SK-N-SH treated with all-trans-retinoic acid at 6 μM for 48 hours (cell line): Measurements from ENCODE around the gene CPXM2.

Source experiments
- ATAC-seq: fragments of 200-7000 bp; cut with Tn5 transposase; 3 replicates; pipeline ENCODE4 v1.9.1; 2020; ENCODE audit warnings: mild to moderate bottlenecking, moderate library complexity
- ARNTL ChIP-seq: fragments of 450-650 bp; formaldehyde crosslinking; IDR thresholded peaks from 2 replicates; pipeline ENCODE4 v1.5.0; 2020; ENCODE audit warnings: low read depth, mild to moderate bottlenecking, moderate library complexity, borderline replicate concordance
- BACH2 ChIP-seq: fragments of 250-450 bp; sonication (Bioruptor Pico); IDR thresholded peaks from 2 replicates; pipeline ENCODE4 v1.9.0; 2021; ENCODE audit warnings: mild to moderate bottlenecking, borderline replicate concordance
- CSDC2 ChIP-seq: fragments of 250-450 bp; sonication (Bioruptor Pico); IDR thresholded peaks from 2 replicates; pipeline ENCODE4 v1.5.0; 2020; ENCODE audit warnings: mild to moderate bottlenecking, moderate library complexity
- ESRRG ChIP-seq: fragments of 250-450 bp; sonication (Bioruptor Pico); IDR thresholded peaks from 2 replicates; pipeline ENCODE4 v1.6.1; 2021; ENCODE audit warnings: mild to moderate bottlenecking
- GLIS3 ChIP-seq: fragments of 250-450 bp; sonication (Bioruptor Pico); IDR thresholded peaks from 2 replicates; pipeline ENCODE4 v1.5.0; 2020; ENCODE audit warnings: mild to moderate bottlenecking, moderate library complexity
- ISL1 ChIP-seq: fragments of 250-450 bp; sonication (Bioruptor Pico); IDR thresholded peaks from 2 replicates; pipeline ENCODE4 v2.1.2; 2022; ENCODE audit warnings: mild to moderate bottlenecking, moderate library complexity
- OSR1 ChIP-seq: fragments of 250-450 bp; sonication (Bioruptor Pico); IDR thresholded peaks from 2 replicates; pipeline ENCODE4 v1.8.0; 2022; ENCODE audit warnings: moderate library complexity, mild to moderate bottlenecking, inconsistent platforms
- PPARA ChIP-seq: fragments of 250-450 bp; sonication (Bioruptor Pico); IDR thresholded peaks from 2 replicates; pipeline ENCODE4 v1.5.0; 2020; ENCODE audit warnings: mild to moderate bottlenecking, borderline replicate concordance
- RARB ChIP-seq: fragments of 250-450 bp; sonication (Bioruptor Pico); IDR thresholded peaks from 2 replicates; pipeline ENCODE4 v1.8.0; 2021; ENCODE audit warnings: mild to moderate bottlenecking, moderate library complexity
- SNAI2 ChIP-seq: fragments of 250-450 bp; sonication (Bioruptor Pico); IDR thresholded peaks from 2 replicates; pipeline ENCODE4 v1.5.0; 2020; ENCODE audit warnings: mild to moderate bottlenecking, moderate library complexity
- TCF4 ChIP-seq: fragments of 250-450 bp; sonication (Bioruptor Pico); IDR thresholded peaks from 2 replicates; pipeline ENCODE4 v1.8.0; 2021; ENCODE audit warnings: mild to moderate bottlenecking, moderate library complexity, borderline replicate concordance
- TOX ChIP-seq: fragments of 250-450 bp; sonication (Bioruptor Pico); IDR thresholded peaks from 2 replicates; pipeline ENCODE4 v1.8.0; 2021; ENCODE audit warnings: mild to moderate bottlenecking, moderate library complexity, borderline replicate concordance
- ZC3H10 ChIP-seq: fragments of 250-450 bp; sonication (Bioruptor Pico); IDR thresholded peaks from 2 replicates; pipeline ENCODE4 v1.5.1; 2021; ENCODE audit warnings: mild to moderate bottlenecking, moderate library complexity
- ZFP3 ChIP-seq: fragments of 250-450 bp; sonication (Bioruptor Pico); IDR thresholded peaks from 2 replicates; pipeline ENCODE4 v1.5.0; 2020; ENCODE audit warnings: mild to moderate bottlenecking, moderate library complexity
- ZNF565 ChIP-seq: fragments of 450-650 bp; formaldehyde crosslinking; conservative IDR thresholded peaks from 2 replicates; pipeline ENCODE4 v1.5.0; 2020; ENCODE audit warnings: low read depth, mild to moderate bottlenecking, moderate library complexity
- ZNF70 ChIP-seq: fragments of 450-650 bp; formaldehyde crosslinking; IDR thresholded peaks from 2 replicates; pipeline ENCODE4 v1.5.0; 2020; ENCODE audit warnings: mild to moderate bottlenecking, moderate library complexity
- ZNF8 ChIP-seq: fragments of 450-650 bp; formaldehyde crosslinking; IDR thresholded peaks from 2 replicates; pipeline ENCODE4 v1.5.0; 2020; ENCODE audit warnings: mild to moderate bottlenecking, moderate library complexity
- TF ChIP-seq, protein P1 (sequence below): fragments of 250-450 bp; sonication (Bioruptor Pico); IDR thresholded peaks from 2 replicates; pipeline ENCODE4 v1.5.1; 2020; ENCODE audit warnings: low read depth, mild to moderate bottlenecking, moderate library complexity
- TF ChIP-seq, protein P2 (sequence below): fragments of 250-450 bp; sonication (Bioruptor Pico); IDR thresholded peaks from 2 replicates; pipeline ENCODE4 v1.5.0; 2020; ENCODE audit warnings: mild to moderate bottlenecking, moderate library complexity
- TF ChIP-seq, protein P3 (sequence below): fragments of 250-450 bp; sonication (Bioruptor Pico); IDR thresholded peaks from 2 replicates; pipeline ENCODE4 v1.8.0; 2021; ENCODE audit warnings: low read depth, mild to moderate bottlenecking, moderate library complexity, borderline replicate concordance
- TF ChIP-seq, protein P4 (sequence below): fragments of 250-450 bp; sonication (Bioruptor Pico); IDR thresholded peaks from 2 replicates; pipeline ENCODE4 v1.8.0; 2020; ENCODE audit warnings: mild to moderate bottlenecking, moderate library complexity, borderline replicate concordance

Gene CPXM2

DNA sequence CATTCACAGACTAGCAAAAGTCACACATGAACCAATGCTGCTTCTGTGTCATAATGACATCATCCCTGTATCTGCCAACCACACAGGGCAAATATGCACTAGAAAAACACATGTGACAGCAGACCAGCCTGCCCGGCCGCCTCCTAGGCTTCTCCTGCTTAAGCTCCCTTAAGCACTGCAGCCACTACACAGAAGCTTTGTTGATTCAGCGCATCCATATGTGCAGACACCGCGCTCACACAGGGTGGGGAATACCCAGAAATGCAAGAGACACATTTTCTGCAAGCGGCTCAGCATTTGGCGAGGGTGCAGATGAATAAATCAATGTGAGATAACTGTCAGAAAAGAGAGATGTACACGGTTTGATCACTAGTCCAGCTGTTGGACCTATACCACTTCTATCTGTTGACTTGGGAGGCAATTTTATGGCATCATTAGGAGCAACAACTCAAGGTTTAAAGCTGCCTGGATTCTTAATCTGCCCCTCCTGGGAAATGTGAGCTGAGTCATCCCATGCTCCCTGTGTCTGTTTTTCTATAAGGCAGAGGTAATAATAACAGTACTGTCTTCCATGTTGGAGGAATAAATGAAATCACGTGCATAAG, 33.4 kb downstream of the CPXM2 start:
- TF ChIP-seq ARNTL (no peak), SNAI2 (CRISPR knock-in tag) (no peak), GLIS3 (CRISPR knock-in tag) (no peak), ZNF70 (no peak), BACH2 (CRISPR knock-in tag) (no peak), ZNF8 (CRISPR knock-in tag) (no peak), ZNF565 (CRISPR knock-in tag) (no peak), TCF4 (no peak), ISL1 (no peak), TOX (CRISPR knock-in tag) (no peak), ZC3H10 (CRISPR knock-in tag) (no peak), ZFP3 (no peak), RARB (CRISPR knock-in tag) (no peak), CSDC2 (no peak), PPARA (CRISPR knock-in tag) (no peak), ESRRG (CRISPR knock-in tag) (no peak)
- TF ChIP-seq, protein P1, sequence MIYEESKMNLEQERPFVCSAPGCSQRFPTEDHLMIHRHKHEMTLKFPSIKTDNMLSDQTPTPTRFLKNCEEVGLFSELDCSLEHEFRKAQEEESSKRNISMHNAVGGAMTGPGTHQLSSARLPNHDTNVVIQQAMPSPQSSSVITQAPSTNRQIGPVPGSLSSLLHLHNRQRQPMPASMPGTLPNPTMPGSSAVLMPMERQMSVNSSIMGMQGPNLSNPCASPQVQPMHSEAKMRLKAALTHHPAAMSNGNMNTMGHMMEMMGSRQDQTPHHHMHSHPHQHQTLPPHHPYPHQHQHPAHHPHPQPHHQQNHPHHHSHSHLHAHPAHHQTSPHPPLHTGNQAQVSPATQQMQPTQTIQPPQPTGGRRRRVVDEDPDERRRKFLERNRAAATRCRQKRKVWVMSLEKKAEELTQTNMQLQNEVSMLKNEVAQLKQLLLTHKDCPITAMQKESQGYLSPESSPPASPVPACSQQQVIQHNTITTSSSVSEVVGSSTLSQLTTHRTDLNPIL: no peak
- TF ChIP-seq, protein P2, sequence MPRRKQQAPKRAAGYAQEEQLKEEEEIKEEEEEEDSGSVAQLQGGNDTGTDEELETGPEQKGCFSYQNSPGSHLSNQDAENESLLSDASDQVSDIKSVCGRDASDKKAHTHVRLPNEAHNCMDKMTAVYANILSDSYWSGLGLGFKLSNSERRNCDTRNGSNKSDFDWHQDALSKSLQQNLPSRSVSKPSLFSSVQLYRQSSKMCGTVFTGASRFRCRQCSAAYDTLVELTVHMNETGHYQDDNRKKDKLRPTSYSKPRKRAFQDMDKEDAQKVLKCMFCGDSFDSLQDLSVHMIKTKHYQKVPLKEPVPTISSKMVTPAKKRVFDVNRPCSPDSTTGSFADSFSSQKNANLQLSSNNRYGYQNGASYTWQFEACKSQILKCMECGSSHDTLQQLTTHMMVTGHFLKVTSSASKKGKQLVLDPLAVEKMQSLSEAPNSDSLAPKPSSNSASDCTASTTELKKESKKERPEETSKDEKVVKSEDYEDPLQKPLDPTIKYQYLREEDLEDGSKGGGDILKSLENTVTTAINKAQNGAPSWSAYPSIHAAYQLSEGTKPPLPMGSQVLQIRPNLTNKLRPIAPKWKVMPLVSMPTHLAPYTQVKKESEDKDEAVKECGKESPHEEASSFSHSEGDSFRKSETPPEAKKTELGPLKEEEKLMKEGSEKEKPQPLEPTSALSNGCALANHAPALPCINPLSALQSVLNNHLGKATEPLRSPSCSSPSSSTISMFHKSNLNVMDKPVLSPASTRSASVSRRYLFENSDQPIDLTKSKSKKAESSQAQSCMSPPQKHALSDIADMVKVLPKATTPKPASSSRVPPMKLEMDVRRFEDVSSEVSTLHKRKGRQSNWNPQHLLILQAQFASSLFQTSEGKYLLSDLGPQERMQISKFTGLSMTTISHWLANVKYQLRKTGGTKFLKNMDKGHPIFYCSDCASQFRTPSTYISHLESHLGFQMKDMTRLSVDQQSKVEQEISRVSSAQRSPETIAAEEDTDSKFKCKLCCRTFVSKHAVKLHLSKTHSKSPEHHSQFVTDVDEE (CRISPR knock-in tag): no peak
- ATAC-seq: no peak

DNA sequence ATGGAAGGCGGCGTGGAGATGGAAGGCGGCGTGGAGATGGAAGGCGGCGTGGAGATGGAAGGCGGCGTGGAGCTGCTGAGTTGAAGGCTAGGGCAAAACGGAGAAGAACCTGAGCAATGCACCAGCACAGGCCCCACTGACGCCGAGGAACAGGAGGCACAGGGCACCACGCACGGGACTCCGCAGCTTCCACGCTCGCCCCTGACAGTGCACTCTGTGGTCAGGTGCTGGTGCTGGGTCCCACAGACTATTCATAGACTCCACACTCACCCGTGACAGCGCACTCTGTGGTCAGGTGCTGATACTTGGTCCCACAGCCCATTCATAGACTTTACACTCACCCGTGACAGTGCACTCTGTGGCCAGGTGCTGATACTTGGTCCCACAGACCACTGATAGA, 34.0 kb downstream of the CPXM2 start:
- no peak for ATAC-seq
- TF ChIP-seq, protein P3, sequence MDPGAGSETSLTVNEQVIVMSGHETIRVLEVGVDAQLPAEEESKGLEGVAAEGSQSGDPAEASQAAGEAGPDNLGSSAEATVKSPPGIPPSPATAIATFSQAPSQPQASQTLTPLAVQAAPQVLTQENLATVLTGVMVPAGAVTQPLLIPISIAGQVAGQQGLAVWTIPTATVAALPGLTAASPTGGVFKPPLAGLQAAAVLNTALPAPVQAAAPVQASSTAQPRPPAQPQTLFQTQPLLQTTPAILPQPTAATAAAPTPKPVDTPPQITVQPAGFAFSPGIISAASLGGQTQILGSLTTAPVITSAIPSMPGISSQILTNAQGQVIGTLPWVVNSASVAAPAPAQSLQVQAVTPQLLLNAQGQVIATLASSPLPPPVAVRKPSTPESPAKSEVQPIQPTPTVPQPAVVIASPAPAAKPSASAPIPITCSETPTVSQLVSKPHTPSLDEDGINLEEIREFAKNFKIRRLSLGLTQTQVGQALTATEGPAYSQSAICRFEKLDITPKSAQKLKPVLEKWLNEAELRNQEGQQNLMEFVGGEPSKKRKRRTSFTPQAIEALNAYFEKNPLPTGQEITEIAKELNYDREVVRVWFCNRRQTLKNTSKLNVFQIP (CRISPR knock-in tag): no peak
- TF ChIP-seq TOX (CRISPR knock-in tag) (no peak), OSR1 (CRISPR knock-in tag) (no peak), GLIS3 (CRISPR knock-in tag) (no peak), ZNF8 (CRISPR knock-in tag) (no peak), SNAI2 (CRISPR knock-in tag) (no peak), PPARA (CRISPR knock-in tag) (no peak), ZC3H10 (CRISPR knock-in tag) (no peak), ARNTL (no peak), RARB (CRISPR knock-in tag) (no peak), ISL1 (no peak), ESRRG (CRISPR knock-in tag) (no peak)
- TF ChIP-seq, protein P1: no peak
- TF ChIP-seq, protein P4, sequence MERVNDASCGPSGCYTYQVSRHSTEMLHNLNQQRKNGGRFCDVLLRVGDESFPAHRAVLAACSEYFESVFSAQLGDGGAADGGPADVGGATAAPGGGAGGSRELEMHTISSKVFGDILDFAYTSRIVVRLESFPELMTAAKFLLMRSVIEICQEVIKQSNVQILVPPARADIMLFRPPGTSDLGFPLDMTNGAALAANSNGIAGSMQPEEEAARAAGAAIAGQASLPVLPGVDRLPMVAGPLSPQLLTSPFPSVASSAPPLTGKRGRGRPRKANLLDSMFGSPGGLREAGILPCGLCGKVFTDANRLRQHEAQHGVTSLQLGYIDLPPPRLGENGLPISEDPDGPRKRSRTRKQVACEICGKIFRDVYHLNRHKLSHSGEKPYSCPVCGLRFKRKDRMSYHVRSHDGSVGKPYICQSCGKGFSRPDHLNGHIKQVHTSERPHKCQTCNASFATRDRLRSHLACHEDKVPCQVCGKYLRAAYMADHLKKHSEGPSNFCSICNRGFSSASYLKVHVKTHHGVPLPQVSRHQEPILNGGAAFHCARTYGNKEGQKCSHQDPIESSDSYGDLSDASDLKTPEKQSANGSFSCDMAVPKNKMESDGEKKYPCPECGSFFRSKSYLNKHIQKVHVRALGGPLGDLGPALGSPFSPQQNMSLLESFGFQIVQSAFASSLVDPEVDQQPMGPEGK (CRISPR knock-in tag): no peak
- TF ChIP-seq, protein P2 (CRISPR knock-in tag): no peak
